ENCODE results near the gene KREMEN1. TPM values are rescaled to one million over a fixed set of nuclear protein-coding genes. Genes with fewer than 3 reads are reported as not detected.

Gene KREMEN1
- total and polyA plus RNA-seq, 2 experiments from 2014 or later = 1.8 to 3.8 TPM

DNA sequence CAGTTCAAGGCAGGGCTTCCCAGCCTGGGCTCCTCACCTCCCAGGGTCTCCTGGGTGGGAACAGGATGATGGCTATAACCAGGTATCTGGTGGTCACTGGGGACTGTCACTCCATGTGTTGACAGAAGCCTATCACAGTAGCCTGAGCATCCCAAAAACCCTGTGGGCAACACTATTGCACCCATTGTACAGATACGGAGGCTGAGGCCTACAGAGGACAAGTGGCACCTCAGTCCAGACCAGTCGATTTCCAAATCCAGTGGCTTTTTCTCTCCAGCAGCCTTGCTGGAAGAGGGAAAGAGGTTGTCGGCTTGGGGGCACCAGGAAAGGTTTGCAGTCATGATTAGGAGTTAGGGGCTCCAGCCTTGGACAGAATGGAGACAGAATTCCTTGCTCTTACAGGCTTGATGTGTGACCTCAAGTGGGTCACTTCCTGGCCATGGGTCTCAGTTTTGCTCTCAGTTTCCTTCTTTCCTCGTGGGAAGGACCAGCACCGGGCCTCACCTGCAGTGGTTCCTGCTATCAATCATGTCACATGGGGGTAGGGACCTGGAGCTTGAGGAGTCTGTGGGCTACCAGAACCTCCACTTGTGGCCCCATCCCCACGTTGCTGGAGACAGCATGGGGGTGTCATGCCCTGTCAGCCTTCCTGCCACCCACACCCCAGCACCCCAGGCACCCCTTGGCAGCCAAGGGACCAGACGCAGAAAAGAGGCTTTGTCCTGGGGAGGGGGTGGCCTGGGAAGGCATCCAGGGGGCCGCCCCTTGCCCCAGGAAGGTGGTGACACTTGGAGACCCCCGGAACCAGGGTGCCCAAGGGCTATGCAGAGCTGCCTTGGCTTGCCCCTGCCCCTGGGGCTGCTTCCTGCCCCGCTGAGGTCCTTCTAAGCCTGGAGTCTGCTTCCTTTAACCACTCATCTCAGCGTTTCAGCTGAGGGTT is 135.0 kb downstream of the KREMEN1 start (continued):
- TF ChIP-seq, protein P1, sequence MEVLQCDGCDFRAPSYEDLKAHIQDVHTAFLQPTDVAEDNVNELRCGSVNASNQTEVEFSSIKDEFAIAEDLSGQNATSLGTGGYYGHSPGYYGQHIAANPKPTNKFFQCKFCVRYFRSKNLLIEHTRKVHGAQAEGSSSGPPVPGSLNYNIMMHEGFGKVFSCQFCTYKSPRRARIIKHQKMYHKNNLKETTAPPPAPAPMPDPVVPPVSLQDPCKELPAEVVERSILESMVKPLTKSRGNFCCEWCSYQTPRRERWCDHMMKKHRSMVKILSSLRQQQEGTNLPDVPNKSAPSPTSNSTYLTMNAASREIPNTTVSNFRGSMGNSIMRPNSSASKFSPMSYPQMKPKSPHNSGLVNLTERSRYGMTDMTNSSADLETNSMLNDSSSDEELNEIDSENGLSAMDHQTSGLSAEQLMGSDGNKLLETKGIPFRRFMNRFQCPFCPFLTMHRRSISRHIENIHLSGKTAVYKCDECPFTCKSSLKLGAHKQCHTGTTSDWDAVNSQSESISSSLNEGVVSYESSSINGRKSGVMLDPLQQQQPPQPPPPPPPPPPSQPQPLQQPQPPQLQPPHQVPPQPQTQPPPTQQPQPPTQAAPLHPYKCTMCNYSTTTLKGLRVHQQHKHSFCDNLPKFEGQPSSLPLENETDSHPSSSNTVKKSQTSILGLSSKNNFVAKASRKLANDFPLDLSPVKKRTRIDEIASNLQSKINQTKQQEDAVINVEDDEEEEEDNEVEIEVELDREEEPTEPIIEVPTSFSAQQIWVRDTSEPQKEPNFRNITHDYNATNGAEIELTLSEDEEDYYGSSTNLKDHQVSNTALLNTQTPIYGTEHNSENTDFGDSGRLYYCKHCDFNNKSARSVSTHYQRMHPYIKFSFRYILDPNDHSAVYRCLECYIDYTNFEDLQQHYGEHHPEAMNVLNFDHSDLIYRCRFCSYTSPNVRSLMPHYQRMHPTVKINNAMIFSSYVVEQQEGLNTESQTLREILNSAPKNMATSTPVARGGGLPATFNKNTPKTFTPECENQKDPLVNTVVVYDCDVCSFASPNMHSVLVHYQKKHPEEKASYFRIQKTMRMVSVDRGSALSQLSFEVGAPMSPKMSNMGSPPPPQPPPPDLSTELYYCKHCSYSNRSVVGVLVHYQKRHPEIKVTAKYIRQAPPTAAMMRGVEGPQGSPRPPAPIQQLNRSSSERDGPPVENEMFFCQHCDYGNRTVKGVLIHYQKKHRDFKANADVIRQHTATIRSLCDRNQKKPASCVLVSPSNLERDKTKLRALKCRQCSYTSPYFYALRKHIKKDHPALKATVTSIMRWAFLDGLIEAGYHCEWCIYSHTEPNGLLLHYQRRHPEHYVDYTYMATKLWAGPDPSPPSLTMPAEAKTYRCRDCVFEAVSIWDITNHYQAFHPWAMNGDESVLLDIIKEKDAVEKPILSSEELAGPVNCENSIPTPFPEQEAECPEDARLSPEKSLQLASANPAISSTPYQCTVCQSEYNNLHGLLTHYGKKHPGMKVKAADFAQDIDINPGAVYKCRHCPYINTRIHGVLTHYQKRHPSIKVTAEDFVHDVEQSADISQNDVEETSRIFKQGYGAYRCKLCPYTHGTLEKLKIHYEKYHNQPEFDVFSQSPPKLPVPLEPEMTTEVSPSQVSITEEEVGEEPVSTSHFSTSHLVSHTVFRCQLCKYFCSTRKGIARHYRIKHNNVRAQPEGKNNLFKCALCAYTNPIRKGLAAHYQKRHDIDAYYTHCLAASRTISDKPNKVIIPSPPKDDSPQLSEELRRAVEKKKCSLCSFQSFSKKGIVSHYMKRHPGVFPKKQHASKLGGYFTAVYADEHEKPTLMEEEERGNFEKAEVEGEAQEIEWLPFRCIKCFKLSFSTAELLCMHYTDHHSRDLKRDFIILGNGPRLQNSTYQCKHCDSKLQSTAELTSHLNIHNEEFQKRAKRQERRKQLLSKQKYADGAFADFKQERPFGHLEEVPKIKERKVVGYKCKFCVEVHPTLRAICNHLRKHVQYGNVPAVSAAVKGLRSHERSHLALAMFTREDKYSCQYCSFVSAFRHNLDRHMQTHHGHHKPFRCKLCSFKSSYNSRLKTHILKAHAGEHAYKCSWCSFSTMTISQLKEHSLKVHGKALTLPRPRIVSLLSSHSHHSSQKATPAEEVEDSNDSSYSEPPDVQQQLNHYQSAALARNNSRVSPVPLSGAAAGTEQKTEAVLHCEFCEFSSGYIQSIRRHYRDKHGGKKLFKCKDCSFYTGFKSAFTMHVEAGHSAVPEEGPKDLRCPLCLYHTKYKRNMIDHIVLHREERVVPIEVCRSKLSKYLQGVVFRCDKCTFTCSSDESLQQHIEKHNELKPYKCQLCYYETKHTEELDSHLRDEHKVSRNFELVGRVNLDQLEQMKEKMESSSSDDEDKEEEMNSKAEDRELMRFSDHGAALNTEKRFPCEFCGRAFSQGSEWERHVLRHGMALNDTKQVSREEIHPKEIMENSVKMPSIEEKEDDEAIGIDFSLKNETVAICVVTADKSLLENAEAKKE (CRISPR knock-in tag; IDR thresholded peaks at IDR 0.05) = no peak
- TF ChIP-seq ZNF331 (CRISPR knock-in tag; IDR thresholded peaks at IDR 0.05; ENCODE audit: low read depth) = no peak
- TF ChIP-seq ZNF114 (CRISPR knock-in tag; IDR thresholded peaks at IDR 0.05) = no peak
- no peak for TF ChIP-seq EZH2phosphoT487 (IDR thresholded peaks at IDR 0.05; ENCODE audit: unreplicated experiment)
- TF ChIP-seq, protein P2, sequence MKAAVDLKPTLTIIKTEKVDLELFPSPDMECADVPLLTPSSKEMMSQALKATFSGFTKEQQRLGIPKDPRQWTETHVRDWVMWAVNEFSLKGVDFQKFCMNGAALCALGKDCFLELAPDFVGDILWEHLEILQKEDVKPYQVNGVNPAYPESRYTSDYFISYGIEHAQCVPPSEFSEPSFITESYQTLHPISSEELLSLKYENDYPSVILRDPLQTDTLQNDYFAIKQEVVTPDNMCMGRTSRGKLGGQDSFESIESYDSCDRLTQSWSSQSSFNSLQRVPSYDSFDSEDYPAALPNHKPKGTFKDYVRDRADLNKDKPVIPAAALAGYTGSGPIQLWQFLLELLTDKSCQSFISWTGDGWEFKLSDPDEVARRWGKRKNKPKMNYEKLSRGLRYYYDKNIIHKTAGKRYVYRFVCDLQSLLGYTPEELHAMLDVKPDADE (IDR thresholded peaks at IDR 0.05) = no peak
- no peak for TF ChIP-seq EZH2 (IDR thresholded peaks at IDR 0.05; ENCODE audit: low read depth, unreplicated experiment)
- TF ChIP-seq JUNB (IDR thresholded peaks at IDR 0.05; ENCODE audit: unreplicated experiment) = no peak
- no peak for TF ChIP-seq CREB1 (CRISPR knock-in tag; IDR thresholded peaks at IDR 0.05; ENCODE audit: low read depth)
- no peak for TF ChIP-seq NANOG (IDR thresholded peaks at IDR 0.05; ENCODE audit: borderline replicate concordance)
- no peak for TF ChIP-seq STAT1 (IDR thresholded peaks at IDR 0.05; ENCODE audit: unreplicated experiment)
